ENCODE measurements around the gene C12orf43.

GRCh38 chr12:121023799-121024198 is 7.5 kb upstream of the C12orf43 start:
- no peak for TF ChIP-seq POLR2A (IDR thresholded peaks at IDR 0.05)
- TF ChIP-seq CTCF (IDR thresholded peaks at IDR 0.05) = no peak

Data from breast epithelium (tissue), 3 donors.